Endothelial cell of umbilical vein (primary cell): Measurements from ENCODE around the gene TRAP1. TPM values are rescaled to one million over a fixed set of nuclear protein-coding genes. Genes with fewer than 3 reads are reported as not detected.

ENCODE experiments used
- BruUV-seq: library from RNA; stranded (reverse); fragments of 400-500 nt; replicated peaks from 2 replicates; lab custom pipeline; 2021; lab: Mats Ljungman, UMichigan
- CTCF ChIA-PET: fragments of 300-600, 350-600 bp; sonication (Branson Sonifier 250); formaldehyde crosslinking; loops from one replicate; lab custom pipeline; 2021; ENCODE audit warnings: antibody characterized with exemption, inconsistent platforms; lab: Charles Lee
- POLR2A ChIA-PET: fragments of 300-600, 350-600 bp; sonication (Branson Sonifier 250); formaldehyde crosslinking; loops from one replicate; lab custom pipeline; 2021; ENCODE audit warnings: antibody characterized with exemption, inconsistent platforms; lab: Charles Lee
- DNase-seq: peaks from one replicate; pipeline ENCODE4 v3.0.0-alpha.2; 2011; ENCODE audit warnings: low read depth, low spot score
- FAIRE-seq: peaks from 2 replicates; lab custom pipeline; 2011; peaks lifted over from hg19 to GRCh38; lab: Jason Lieb, UNC
- H2AFZ ChIP-seq: 2 replicates; pipeline ENCODE4 v1.6.0; 2012; ENCODE audit warnings: low read depth, low read length, control low read depth, inconsistent platforms
- H3K27ac ChIP-seq: 2 replicates; pipeline ENCODE4 v1.5.1; 2011; ENCODE audit warnings: low read depth, mild to moderate bottlenecking, control low read depth, low read length, moderate library complexity; ENCODE audit not compliant: insufficient read depth
- H3K27me3 ChIP-seq, 2 experiments: 2 replicates each; pipeline versions ENCODE4 v1.6.0 to v1.6.1; 2011; ENCODE audit warnings: low read length in 2 of 2, mixed read lengths in 1 of 2; ENCODE audit not compliant: control insufficient read depth in 2 of 2, insufficient read depth in 2 of 2
- H3K36me3 ChIP-seq, 2 experiments: 2 replicates in 1 of 2; 3 replicates in 1 of 2; pipeline ENCODE4 v1.5.1; 2011; ENCODE audit warnings: low read length in 2 of 2, mild to moderate bottlenecking in 1 of 2, moderate library complexity in 1 of 2; ENCODE audit not compliant: control insufficient read depth in 2 of 2, insufficient read depth in 2 of 2; ENCODE audit errors: extremely low read depth in 1 of 2
- H3K4me1 ChIP-seq: 3 replicates; pipeline ENCODE4 v1.5.1; 2011; ENCODE audit warnings: mild to moderate bottlenecking, low read length; ENCODE audit not compliant: control insufficient read depth, insufficient read depth; ENCODE audit errors: extremely low read depth
- H3K4me2 ChIP-seq: 2 replicates; pipeline ENCODE4 v1.6.1; 2011; ENCODE audit warnings: low read length, control low read depth, mixed read lengths; ENCODE audit not compliant: insufficient read depth
- H3K4me3 ChIP-seq, 3 experiments: fragments of 200-600 bp in 1 of 3; sonication (generic), shearing (Covaris generic) in 1 of 3; replicated peaks in 1 of 3; 2 replicates each; pipeline ENCODE4 v1.5.1; 2011 to 2016; ENCODE audit warnings: control low read depth in 3 of 3, low read length in 3 of 3, mild to moderate bottlenecking in 2 of 3, inconsistent platforms in 1 of 3, low read depth in 1 of 3, moderate library complexity in 1 of 3; ENCODE audit not compliant: insufficient read depth in 1 of 3
- H3K79me2 ChIP-seq: 2 replicates; pipeline ENCODE4 v1.6.0; 2012; ENCODE audit warnings: low read length, inconsistent platforms; ENCODE audit not compliant: control insufficient read depth, insufficient read depth
- H3K9ac ChIP-seq: replicated peaks from 2 replicates; pipeline ENCODE3; 2011; ENCODE audit warnings: low read length, control low read depth; ENCODE audit not compliant: insufficient read depth; ENCODE audit errors: extremely low read depth
- H3K9me1 ChIP-seq: replicated peaks from 3 replicates; pipeline ENCODE4 v1.6.0; 2011; ENCODE audit warnings: mild to moderate bottlenecking, low read length; ENCODE audit not compliant: control insufficient read depth, insufficient read depth; ENCODE audit errors: extremely low read depth
- H3K9me3 ChIP-seq: replicated peaks from 2 replicates; pipeline ENCODE4 v1.5.1; 2012; ENCODE audit warnings: low read length, inconsistent platforms; ENCODE audit not compliant: control insufficient read depth, insufficient read depth
- H4K20me1 ChIP-seq: replicated peaks from 2 replicates; pipeline ENCODE3; 2011; ENCODE audit warnings: mild to moderate bottlenecking, low read length; ENCODE audit not compliant: control insufficient read depth, insufficient read depth; ENCODE audit errors: extremely low read depth
- CTCF ChIP-seq, 2 donors: IDR thresholded peaks; 1 replicate in 1 of 2; 2 replicates in 1 of 2; pipeline ENCODE4 v1.5.1; 2011; ENCODE audit warnings: low read length in 2 of 2, mild to moderate bottlenecking in 2 of 2, moderate library complexity in 2 of 2, control low read depth in 1 of 2, inconsistent platforms in 1 of 2, low read depth in 1 of 2; ENCODE audit not compliant: insufficient read depth in 1 of 2; ENCODE audit errors: extremely low read depth in 1 of 2
- EZH2 ChIP-seq: IDR thresholded peaks from 2 replicates; pipeline ENCODE4 v1.6.1; 2012; ENCODE audit warnings: borderline replicate concordance, low read depth, mild to moderate bottlenecking, moderate library complexity, low read length, inconsistent platforms; ENCODE audit not compliant: severe bottlenecking
- FOS ChIP-seq: IDR thresholded peaks from 2 replicates; pipeline ENCODE4 v1.6.1; 2011; ENCODE audit warnings: mild to moderate bottlenecking, low read length, moderate library complexity, borderline replicate concordance; ENCODE audit not compliant: insufficient read depth
- GATA2 ChIP-seq: IDR thresholded peaks from 2 replicates; pipeline ENCODE4 v1.7.0; 2011; ENCODE audit warnings: low read depth, mild to moderate bottlenecking, moderate library complexity, mixed read lengths, low read length; ENCODE audit not compliant: insufficient read length, insufficient read depth
- JUN ChIP-seq: IDR thresholded peaks from 2 replicates; pipeline ENCODE4 v1.6.1; 2011; ENCODE audit warnings: borderline replicate concordance, low read depth; ENCODE audit not compliant: insufficient read length, insufficient read depth
- MAX ChIP-seq: IDR thresholded peaks from 2 replicates; pipeline ENCODE4 v1.6.1; 2011; ENCODE audit not compliant: insufficient read depth, insufficient read length
- MYC ChIP-seq: IDR thresholded peaks from one replicate; pipeline ENCODE4 v1.6.1; 2011; ENCODE audit warnings: mild to moderate bottlenecking, low read depth, low read length
- POLR2A ChIP-seq: IDR thresholded peaks from 2 replicates; pipeline ENCODE4 v1.6.1; 2012; ENCODE audit warnings: low read depth, mild to moderate bottlenecking, control low read depth, low read length
- POLR2AphosphoS5 ChIP-seq: IDR thresholded peaks from 2 replicates; pipeline ENCODE4 v1.6.1; 2012; ENCODE audit warnings: low read depth, mild to moderate bottlenecking, control low read depth, low read length, moderate library complexity; ENCODE audit not compliant: insufficient read depth
- dilution Hi-C: fragments of 300-500 bp; cut with MboI; formaldehyde crosslinking; loops from one replicate; pipeline ENCODE4 v1.15.0; 2019; ENCODE audit warnings: low sequenced_read_pairs; ENCODE audit not compliant: extremely low pct_ligation_motif_present
- intact Hi-C: fragments of 100-400 bp; cut with micrococcal nuclease; formaldehyde crosslinking; loops from one replicate; pipeline ENCODE4 v1.10.0; 2022
- polyA plus RNA-seq, 4 experiments: library from polyadenylated mRNA; depleted of rRNA in 3 of 4; stranded (reverse) in 3 of 4; unstranded in 1 of 4; fragments of >200 nt; gene quantifications; 2 replicates each; pipeline versions ENCODE4 v1.2.1 to v1.2.3, GENCODE V29; 2011 to 2012; ENCODE audit warnings: missing spikeins in 1 of 4
- total RNA-seq: library from RNA; stranded (reverse); gene quantifications from 2 replicates; pipeline ENCODE4 v1.2.3, GENCODE V29; 2021

TRAP1 gene
- total and polyA plus RNA-seq, 2 donors (not counting 3 experiments of a cell fraction or from before 2014, with no cell fraction given): 95.6 to 102 TPM

- Histone ChIP-seq H3K27me3 (no peaks in the 10 kb centered on the region), H3K9ac (no peak overlapping the region), H2AFZ (no peak overlapping the region), H4K20me1 (no peaks in the 10 kb centered on the region), H3K4me3 (no peak overlapping the region), H3K27ac (no peak overlapping the region), H3K79me2 (peaks cover 71% of the 10 kb centered on the region), H3K4me2 (no peak overlapping the region), H3K9me1 (no peaks in the 10 kb centered on the region), H3K4me1 (peaks cover 10% of the 10 kb centered on the region), H3K36me3 (peaks cover 0 to 6% of the 10 kb centered on the region in 2 experiments), H3K9me3 (no peaks in the 10 kb centered on the region)
- dilution Hi-C loops: no loop called here
- ChIA-PET CTCF (interaction anchor here (1.4 to 2.2 kb wide), 2 partner anchors 12 to 23 kb away, joined by 3 to 9 read pairs; no protein-coding TSS in a partner anchor), POLR2A (interaction anchor here (1.3 kb wide), 1 partner anchor 13 kb away, joined by 3 read pairs; no protein-coding TSS in a partner anchor)
- FAIRE-seq: no peak
- no TSS peak for BruUV-seq
- TF ChIP-seq MYC (no peak), GATA2 (no peak), POLR2A (no peak), CTCF (IDR thresholded peaks at IDR 0.05; ENCODE audit: extremely low read depth in 1 of 2, insufficient read depth in 1 of 2, low read depth in 1 of 2, low read length in 2 of 2) (no peak), JUN (no peak), EZH2 (no peak), FOS (no peak), POLR2AphosphoS5 (no peak), MAX (no peak)
- no peak for DNase-seq
- intact Hi-C loops: no loop called here
Measured at GRCh38 chr16:3712861-3713372, 4.4 kb downstream of the TRAP1 start.
